ENCODE measurements around the gene PDXP. TPM values are rescaled to one million over a fixed set of nuclear protein-coding genes. Genes with fewer than 3 reads are reported as not detected.
A peak's percentile ranks its signal among the peaks of the same experiment; 100 is the strongest.

Gene PDXP
- total and polyA plus RNA-seq, 2 experiments from 2014 or later, result 15.0 to 55.6 TPM

GRCh38 chr22:37623075-37624016 is 35.2 kb upstream of the PDXP start:
- peak; percentile 86 for ATAC-seq
- H3K4me1 Mint-ChIP-seq, result peaks cover 2% of the 10 kb centered on the region
- H3F3A ChIP-seq (replicated peaks; ENCODE audit: low read depth), result peaks cover 11% of the 10 kb centered on the region; the same call in 1 of the 2 replicates
- no peaks in the 10 kb centered on the region for H4K20me1 ChIP-seq (replicated peaks; ENCODE audit: insufficient read depth)
- no peaks in the 10 kb centered on the region for H3K4me1 ChIP-seq (ENCODE audit: insufficient read depth)
- TF ChIP-seq, protein P1, sequence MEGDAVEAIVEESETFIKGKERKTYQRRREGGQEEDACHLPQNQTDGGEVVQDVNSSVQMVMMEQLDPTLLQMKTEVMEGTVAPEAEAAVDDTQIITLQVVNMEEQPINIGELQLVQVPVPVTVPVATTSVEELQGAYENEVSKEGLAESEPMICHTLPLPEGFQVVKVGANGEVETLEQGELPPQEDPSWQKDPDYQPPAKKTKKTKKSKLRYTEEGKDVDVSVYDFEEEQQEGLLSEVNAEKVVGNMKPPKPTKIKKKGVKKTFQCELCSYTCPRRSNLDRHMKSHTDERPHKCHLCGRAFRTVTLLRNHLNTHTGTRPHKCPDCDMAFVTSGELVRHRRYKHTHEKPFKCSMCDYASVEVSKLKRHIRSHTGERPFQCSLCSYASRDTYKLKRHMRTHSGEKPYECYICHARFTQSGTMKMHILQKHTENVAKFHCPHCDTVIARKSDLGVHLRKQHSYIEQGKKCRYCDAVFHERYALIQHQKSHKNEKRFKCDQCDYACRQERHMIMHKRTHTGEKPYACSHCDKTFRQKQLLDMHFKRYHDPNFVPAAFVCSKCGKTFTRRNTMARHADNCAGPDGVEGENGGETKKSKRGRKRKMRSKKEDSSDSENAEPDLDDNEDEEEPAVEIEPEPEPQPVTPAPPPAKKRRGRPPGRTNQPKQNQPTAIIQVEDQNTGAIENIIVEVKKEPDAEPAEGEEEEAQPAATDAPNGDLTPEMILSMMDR (conservative IDR thresholded peaks at IDR 0.05; ENCODE audit: low read depth in 2 of 2), result peak; percentile 81 to 88
- no peak for TF ChIP-seq NANOG (IDR thresholded peaks at IDR 0.05; ENCODE audit: borderline replicate concordance)
- peaks cover 24% of the 10 kb centered on the region for H3K36me3 Mint-ChIP-seq (ENCODE audit: low read depth)
- no peaks in the 10 kb centered on the region for H3K27me3 ChIP-seq (ENCODE audit: insufficient read depth)
- H3K36me3 ChIP-seq (ENCODE audit: insufficient read depth), result no peaks in the 10 kb centered on the region; the same call in 1 of the 2 replicates
- no peak overlapping the region for H3K4me2 ChIP-seq
- no peak overlapping the region for H3K4me3 ChIP-seq
- no peak overlapping the region for H3K4me3 Mint-ChIP-seq
- H3K9me3 Mint-ChIP-seq, result no peaks in the 10 kb centered on the region; the same call in 1 of the 3 replicates
- peak; percentile 83 for DNase-seq (ENCODE audit: low spot score)
- peaks cover 8% of the 10 kb centered on the region for H3K27me3 Mint-ChIP-seq (ENCODE audit: insufficient read depth, low read depth, poor library complexity)
- no peak overlapping the region for H2AFZ ChIP-seq
- no peaks in the 10 kb centered on the region for H3K9me2 ChIP-seq (ENCODE audit: insufficient read depth)
- no peak overlapping the region for H3K27ac Mint-ChIP-seq
- 0 out of 2 replicates have a peak overlapping the region, but pooled peaks have one; percentile 45 for H3K27ac ChIP-seq (ENCODE audit: low read depth)
- H3K79me2 ChIP-seq (replicated peaks; ENCODE audit: insufficient read depth), result no peaks in the 10 kb centered on the region

- no peaks in the 10 kb centered on the region for H3K9me2 ChIP-seq (ENCODE audit: insufficient read depth)
- H2AFZ ChIP-seq, result no peak overlapping the region
- H3K36me3 ChIP-seq (ENCODE audit: insufficient read depth), result no peaks in the 10 kb centered on the region; the same call in 1 of the 2 replicates
- no peak overlapping the region for H3K4me2 ChIP-seq
- no peak for ATAC-seq
- peaks cover 11% of the 10 kb centered on the region; the same call in 1 of the 2 replicates for H3F3A ChIP-seq (replicated peaks; ENCODE audit: low read depth)
- H3K4me3 Mint-ChIP-seq, result no peak overlapping the region
- peaks cover 19% of the 10 kb centered on the region for H3K36me3 Mint-ChIP-seq (ENCODE audit: low read depth)
- peaks cover 2% of the 10 kb centered on the region for H3K4me1 Mint-ChIP-seq
- H3K4me1 ChIP-seq (ENCODE audit: insufficient read depth), result no peaks in the 10 kb centered on the region
- TF ChIP-seq CREB1 (CRISPR knock-in tag; IDR thresholded peaks at IDR 0.05; ENCODE audit: low read depth) (no peak), EZH2 (IDR thresholded peaks at IDR 0.05; ENCODE audit: low read depth, unreplicated experiment) (no peak), ZNF114 (CRISPR knock-in tag; IDR thresholded peaks at IDR 0.05) (no peak), EZH2phosphoT487 (IDR thresholded peaks at IDR 0.05; ENCODE audit: unreplicated experiment) (no peak), REST (IDR thresholded peaks at IDR 0.05; ENCODE audit: unreplicated experiment) (no peak), NANOG (IDR thresholded peaks at IDR 0.05; ENCODE audit: borderline replicate concordance) (no peak), JUNB (IDR thresholded peaks at IDR 0.05; ENCODE audit: unreplicated experiment) (no peak)
- TF ChIP-seq, protein P1 (conservative IDR thresholded peaks at IDR 0.05; ENCODE audit: low read depth in 2 of 2), result no peak
- no peaks in the 10 kb centered on the region for H4K20me1 ChIP-seq (replicated peaks; ENCODE audit: insufficient read depth)
- no peak for DNase-seq (ENCODE audit: low spot score)
- H3K27ac ChIP-seq (ENCODE audit: low read depth), result no peak overlapping the region
- H3K27me3 Mint-ChIP-seq (ENCODE audit: insufficient read depth, low read depth, poor library complexity), result peaks cover 8% of the 10 kb centered on the region
- no peaks in the 10 kb centered on the region for H3K27me3 ChIP-seq (ENCODE audit: insufficient read depth)
- no peak overlapping the region for H3K4me3 ChIP-seq
- no peaks in the 10 kb centered on the region for H3K79me2 ChIP-seq (replicated peaks; ENCODE audit: insufficient read depth)
- H3K9me3 Mint-ChIP-seq, result no peaks in the 10 kb centered on the region; the same call in 1 of the 3 replicates
- no peak overlapping the region for H3K27ac Mint-ChIP-seq
Measured at GRCh38 chr22:37624017-37624365, 34.5 kb upstream of the PDXP start.

Measured in GM23338 (cell line).